HG03064 (cell line): Measurements from ENCODE around the gene PRICKLE4.

Experiments used
- ATAC-seq: cut with Tn5 transposase; IDR thresholded peaks from one replicate; pipeline ENCODE4 v1.9.1; 2021; ENCODE audit warnings: low read depth; ENCODE audit not compliant: unreplicated experiment

The PRICKLE4 gene

DNA sequence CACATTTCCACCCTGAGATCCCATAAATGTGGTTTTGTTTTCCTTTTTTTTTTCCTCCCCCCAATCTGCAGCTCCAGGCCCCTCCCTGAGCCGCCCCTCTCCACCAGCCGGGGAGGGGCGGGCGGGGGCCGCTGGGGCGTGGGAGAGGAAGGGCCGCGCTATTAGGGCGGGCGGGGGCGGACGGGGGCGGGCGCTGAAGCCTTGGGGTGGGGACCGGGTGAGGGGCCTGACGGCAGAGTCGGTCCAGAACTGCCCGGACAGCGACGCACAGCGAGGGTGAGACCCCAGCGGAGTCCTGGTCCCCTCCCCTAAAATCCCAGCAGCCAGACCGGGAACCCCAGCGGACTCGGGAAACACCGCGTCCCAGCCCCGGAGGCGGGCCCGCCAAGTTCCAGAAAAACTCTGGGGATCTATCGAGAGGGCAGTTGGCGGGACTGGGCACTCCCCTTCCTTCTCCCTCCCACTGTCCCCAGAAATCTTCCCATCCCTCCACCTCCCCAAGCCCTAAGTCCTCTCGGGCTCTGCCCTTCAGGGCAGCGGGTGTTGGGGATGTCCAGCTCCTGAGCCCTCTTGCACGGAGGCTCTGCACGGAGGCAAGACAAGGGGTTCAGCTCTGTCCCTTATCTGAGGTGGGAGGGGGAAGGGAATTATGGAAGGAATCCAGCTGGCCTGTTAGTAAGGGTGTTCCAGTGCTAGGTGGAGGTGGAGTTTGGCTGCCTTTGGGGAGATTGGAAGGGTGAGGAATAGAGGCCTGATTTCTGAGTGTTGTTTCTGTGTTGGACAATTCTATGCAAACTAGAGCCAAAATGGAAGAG lies at the start of gene PRICKLE4:
TSS of gene PRICKLE4 (plus strand) at position 232 of the 815 bp plus-strand sequence. CDS start 2,692 bp downstream, outside the sequence.
- no peak for ATAC-seq

GRCh38 chr6:41731561-41732086 lies 49.0 kb upstream of the PRICKLE4 start:
- ATAC-seq = no peak

- ATAC-seq = no peak
Observed at GRCh38 chr6:41732149-41732548, 48.4 kb upstream of the PRICKLE4 start.

- peak; percentile 30 for ATAC-seq
Observed at GRCh38 chr6:41732591-41733359, 47.8 kb upstream of the PRICKLE4 start.

DNA sequence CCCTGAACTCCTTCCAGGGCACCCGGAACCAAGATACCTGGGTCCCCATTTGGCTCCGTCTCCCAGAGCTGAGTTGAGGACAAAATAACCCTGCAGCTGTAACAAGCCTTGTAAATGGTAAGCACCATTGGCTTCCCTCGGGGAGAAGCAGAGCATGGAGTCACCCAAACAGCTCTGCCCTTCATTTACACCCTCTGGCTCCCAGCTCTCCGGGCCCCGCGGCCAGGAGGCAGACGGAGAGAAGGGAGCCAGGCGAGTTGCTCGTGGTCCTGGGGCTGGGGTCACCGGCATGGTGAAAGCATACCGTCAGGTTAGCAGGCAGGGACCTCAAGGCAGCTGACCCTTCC lies 47.2 kb upstream of the PRICKLE4 start:
- ATAC-seq = no peak

DNA sequence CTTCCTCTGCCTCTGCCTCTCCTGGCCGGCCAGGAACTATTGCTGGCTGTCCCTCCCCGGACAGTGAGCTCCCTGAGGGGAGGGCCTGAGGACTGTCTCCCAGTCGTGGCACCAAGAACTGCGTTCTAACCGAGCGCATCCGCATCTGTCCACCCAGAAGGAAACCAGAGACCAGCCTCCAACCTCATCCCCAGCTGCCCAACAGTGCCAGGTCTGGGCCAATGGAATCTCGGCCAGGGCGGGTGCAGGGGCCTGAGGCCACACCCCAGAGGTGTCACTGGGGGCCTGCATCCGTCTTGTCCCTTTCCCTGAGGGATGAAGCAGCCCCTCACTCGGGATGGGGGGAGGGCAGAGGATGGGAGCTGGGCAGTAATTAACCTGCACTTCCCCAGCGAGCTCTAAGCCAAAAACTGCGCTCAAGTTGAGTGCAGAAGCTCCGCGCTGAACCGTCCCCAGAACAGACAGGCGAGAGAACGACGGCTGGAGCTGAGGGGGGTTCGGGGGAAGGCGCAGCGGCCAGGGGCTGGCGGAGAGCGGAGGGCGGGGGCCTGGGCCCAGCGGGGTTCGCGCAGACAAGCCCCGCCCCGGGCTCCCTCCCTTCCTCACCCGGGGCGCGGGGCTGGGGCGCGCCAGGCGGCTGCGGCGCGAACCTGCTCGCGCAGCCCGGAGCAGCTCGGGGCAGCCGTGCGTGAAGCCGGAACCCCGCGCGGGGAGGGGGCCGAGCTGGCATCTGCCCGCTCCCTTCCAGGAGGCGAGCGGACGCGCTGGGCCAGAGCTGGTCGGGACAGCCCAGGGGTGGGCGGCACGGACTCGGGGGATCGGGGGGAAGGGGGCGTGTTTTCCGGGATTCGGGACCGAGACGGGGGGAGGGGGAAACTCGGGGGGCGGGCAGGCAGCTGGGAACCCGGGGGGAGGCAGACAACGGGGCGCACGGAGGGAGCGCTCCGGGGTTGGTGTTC lies 46.6 kb upstream of the PRICKLE4 start:
- peak; percentile 44 for ATAC-seq

DNA sequence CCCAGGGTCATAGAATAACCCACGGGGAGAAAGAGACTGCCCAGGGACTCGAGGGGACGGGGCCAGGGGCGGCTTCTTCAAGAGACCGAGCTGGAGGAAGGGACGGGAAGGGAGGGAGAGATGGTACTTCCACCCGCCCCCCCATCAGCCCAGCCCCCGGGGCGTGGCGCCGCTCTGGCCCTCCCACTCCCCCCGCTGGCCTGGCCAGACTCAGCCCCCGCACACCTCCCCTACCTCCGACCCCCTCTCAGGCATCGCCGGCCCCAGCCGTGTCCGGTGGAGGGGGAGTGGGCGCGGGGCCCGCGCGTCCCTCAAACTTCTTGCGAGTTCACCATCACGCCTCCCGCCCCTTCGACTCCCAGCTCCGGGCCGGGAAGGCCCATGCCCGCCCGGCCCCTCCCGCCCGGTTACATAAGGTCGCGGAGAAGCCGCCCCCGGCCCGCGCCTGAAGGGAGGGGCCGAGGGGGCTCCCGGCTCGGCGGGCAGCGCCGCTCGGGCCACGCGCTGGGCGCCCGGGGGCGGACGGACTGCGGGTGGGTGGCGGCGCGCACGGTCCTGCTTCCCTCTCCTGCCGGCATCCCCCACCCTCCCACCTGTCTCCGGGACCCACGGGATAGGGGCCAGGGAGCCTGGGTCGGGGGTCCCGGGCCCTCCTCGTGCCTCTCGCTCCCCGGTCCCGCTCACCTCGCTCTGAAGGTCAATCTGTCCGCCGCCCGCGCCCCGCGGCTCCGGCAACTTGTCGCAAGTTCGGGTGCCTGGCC lies 45.7 kb upstream of the PRICKLE4 start:
- ATAC-seq = peak; percentile 14

DNA sequence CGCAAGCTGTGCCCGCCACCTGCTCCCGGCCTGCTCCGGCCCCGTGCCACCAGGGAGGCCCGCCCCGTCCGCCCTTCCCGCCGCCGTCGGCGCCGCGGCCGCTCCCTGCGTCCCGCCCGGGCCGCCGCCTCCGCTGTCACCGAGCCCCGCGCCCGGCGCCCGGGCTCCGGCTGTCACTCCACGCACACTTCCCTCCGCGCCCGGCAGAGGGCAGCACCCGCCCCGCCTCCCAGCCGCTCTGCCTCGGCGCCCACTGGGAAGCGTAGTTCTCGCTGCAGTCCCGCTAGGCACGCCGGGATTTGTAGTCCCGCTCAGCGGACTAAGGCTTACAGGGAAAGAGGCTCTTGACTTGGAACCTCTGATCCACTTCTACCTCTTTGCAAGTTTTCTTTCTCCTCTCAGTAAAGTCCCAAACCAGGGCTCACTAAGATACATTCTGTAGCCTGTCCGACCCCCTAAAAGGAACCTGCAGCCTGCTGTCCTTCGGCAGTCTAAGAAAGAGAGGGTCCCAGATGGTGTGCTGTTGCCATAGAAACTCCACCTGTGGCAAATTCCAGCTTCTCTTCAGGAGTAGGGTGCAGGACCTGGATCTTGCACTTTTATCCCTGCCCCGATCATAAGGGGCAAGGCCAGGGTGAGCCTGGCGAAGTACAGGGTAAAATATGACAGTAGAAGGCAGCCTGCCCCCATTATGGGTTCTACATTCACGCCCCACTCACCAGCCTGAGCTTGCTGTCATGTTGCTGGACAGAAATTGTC lies 45.0 kb upstream of the PRICKLE4 start, which contains the start of gene TFEB:
TSS of gene TFEB (minus strand) at position 182 of the 759 bp plus-strand sequence. CDS start 44,395 bp downstream, outside the sequence.
- ATAC-seq = peak; percentile 40

- ATAC-seq = no peak
Observed at GRCh38 chr6:41736186-41736733, 44.3 kb upstream of the PRICKLE4 start.

GRCh38 chr6:41736800-41737555 lies 43.6 kb upstream of the PRICKLE4 start:
- no peak for ATAC-seq

- no peak for ATAC-seq
Observed at GRCh38 chr6:41737591-41738130, 42.9 kb upstream of the PRICKLE4 start.

GRCh38 chr6:41739041-41739440 lies 41.5 kb upstream of the PRICKLE4 start:
- no peak for ATAC-seq

DNA sequence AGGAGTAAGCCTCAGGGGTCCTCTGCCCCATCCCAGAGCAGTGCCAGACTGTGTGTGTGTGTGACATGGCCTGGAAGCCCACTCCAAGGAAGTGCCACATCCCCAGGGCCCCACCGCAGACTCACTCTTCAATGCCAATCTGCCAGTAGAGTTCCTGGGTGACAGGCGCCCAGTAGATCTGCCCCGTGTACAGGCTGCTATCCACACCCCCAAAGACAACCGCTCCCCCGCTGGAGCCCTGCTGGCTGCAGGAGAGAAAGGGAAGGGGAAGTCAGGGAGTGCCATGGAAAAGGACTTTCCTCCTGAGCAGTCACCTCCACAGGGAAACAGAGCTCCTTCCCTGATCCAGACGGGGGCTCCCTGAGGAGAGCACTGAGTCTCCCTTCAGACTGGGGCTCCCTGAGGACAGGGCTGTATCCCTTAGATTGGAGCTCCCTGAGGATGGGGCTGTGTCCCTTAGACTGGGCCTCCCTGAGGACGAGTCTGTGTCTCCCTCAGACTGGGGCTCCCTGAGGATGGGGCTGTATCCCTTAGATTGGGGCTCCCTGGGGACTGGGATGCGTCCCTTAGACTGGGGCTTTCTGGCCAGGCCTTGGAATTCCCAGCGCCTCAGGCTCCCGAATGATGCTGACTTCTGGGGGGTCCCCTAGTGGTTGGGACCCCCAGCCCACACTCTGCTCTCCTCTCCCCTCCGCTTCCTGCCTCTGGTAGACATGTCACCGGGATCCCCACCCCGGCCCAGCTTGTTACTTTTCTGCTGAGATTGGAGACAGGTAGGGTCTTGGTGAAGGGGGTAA lies 40.0 kb upstream of the PRICKLE4 start:
- no peak for ATAC-seq

DNA sequence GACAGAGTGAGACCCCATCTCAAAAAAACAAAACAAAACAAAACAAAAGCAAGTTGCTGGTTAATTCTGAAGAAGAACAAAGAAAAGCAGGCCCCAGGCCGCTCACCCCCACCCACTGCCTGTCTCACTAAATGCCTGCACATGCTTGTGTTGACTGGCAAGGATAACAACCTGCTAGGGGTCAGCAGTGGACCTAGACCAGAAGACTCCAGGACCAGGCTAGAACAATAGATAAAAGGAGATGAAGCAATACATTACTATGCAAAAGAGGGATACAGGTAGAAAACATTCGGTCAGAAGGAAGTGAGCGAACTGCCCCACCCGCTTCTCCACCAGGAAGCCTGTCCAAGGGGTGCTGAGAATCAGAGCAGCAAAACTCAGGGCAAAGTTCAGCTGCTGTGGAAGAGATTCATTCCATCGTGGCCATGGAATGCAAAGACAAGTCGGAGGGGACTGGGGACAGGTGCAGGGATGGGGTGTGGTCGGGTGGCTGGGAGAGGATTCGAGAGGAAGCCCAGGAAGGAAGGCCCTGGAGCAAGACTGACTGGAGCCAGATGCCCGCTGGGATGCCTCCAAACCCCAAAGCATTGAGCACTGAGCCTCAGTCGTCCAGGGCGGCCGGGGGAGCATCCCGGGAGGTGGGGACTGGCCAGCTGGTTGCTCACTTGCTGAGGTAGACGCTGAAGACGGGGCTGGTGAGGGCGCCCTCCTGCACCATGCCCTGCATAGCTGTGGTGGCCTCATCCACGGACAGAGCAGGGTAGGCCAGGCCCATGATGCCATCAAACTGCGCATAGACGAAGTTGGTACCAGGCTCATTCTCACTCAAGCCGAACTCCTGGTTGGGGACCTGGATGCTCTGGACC lies 38.7 kb upstream of the PRICKLE4 start:
- no peak for ATAC-seq

- ATAC-seq = no peak
Observed at GRCh38 chr6:41743406-41744235, 37.0 kb upstream of the PRICKLE4 start.
